Parathyroid adenoma (tissue), 2 donors: Measurements from ENCODE around the gene CYP51A1.

Experiments
- H2AFZ ChIP-seq: fragments of 300-600 bp; sonication (generic); one replicate; pipeline ENCODE4 v1.7.0; 2017; ENCODE audit warnings: antibody characterized with exemption, mild to moderate bottlenecking
- H3K27ac ChIP-seq: fragments of 300-600 bp; sonication (generic); one replicate; pipeline ENCODE4 v1.7.0; 2017
- H3K27me3 ChIP-seq: fragments of 300-600 bp; sonication (generic); one replicate; pipeline ENCODE4 v1.7.0; 2017; ENCODE audit warnings: low read length; ENCODE audit not compliant: control insufficient read depth, insufficient read depth
- H3K36me3 ChIP-seq: fragments of 300-600 bp; sonication (generic); one replicate; pipeline ENCODE4 v1.7.0; 2017; ENCODE audit warnings: low read length; ENCODE audit not compliant: control insufficient read depth, insufficient read depth
- H3K4me1 ChIP-seq: fragments of 300-600 bp; sonication (generic); one replicate; pipeline ENCODE4 v1.7.0; 2017; ENCODE audit warnings: control low read depth
- H3K4me2 ChIP-seq: fragments of 300-600 bp; sonication (generic); one replicate; pipeline ENCODE4 v1.7.0; 2017; ENCODE audit warnings: low read length
- H3K4me3 ChIP-seq: fragments of 300-600 bp; sonication (generic); one replicate; pipeline ENCODE4 v1.7.0; 2017; ENCODE audit warnings: low read depth, low read length
- H3K79me2 ChIP-seq: fragments of 300-600 bp; sonication (generic); one replicate; pipeline ENCODE4 v1.7.0; 2017; ENCODE audit warnings: control low read depth
- H3K9ac ChIP-seq: fragments of 300-600 bp; sonication (generic); one replicate; pipeline ENCODE4 v1.7.0; 2017; ENCODE audit warnings: mild to moderate bottlenecking
- H3K9me3 ChIP-seq: fragments of 300-600 bp; sonication (generic); one replicate; pipeline ENCODE4 v1.7.0; 2017; ENCODE audit warnings: low read length; ENCODE audit not compliant: control insufficient read depth
- TF ChIP-seq, protein P1 (sequence below): fragments of 300-600 bp; sonication (generic); IDR thresholded peaks from one replicate; pipeline ENCODE4 v1.7.0; 2017; ENCODE audit warnings: antibody characterized with exemption, mild to moderate bottlenecking
- donor health status: primary hyperparathyroidism.

Gene CYP51A1

DNA sequence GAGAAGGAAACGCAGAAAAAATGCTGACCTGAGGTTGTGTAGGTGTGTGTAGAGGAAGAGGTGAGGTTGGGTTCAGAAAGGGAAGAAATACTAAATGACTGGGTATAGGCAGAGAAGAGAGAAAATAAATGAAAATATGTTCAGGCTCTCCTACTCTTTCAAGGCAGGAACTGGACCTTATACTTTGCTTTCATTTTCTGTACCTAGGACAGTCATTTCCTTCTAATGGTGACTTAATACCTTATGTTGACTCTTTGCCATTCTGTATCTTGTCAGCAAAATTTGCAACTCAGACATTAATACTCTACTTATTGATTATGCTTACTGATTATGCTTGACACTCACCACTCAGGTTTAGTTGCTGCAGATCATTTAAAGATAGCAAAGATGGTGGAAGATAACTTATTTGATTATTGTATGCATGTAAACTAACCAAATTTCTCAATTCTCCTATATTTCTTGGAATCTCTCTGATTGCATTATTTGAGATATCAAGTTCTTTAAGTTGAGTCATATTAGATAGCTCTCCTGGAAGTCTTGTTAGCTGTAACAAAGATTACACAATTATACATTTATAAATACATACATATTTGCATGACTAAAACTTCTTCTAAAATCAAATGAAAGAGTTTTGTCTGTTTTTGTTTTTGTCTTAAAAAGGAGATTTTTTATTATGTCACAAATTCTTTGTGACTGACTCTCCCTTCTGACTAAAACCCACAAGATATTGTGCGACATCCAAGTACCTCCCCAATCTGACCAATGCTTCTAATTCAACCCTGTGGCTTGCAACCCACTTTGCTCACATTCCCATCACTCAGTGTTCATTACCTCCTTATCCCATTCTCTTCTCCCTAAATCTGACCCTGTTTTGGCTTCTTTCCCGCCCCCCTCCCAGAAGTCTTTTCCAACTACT, 24.6 kb upstream of the CYP51A1 start:
- H3K27ac ChIP-seq, result no peak overlapping the region
- no peak overlapping the region for H2AFZ ChIP-seq
- no peaks in the 10 kb centered on the region for H3K27me3 ChIP-seq
- H3K4me1 ChIP-seq, result no peaks in the 10 kb centered on the region
- no peaks in the 10 kb centered on the region for H3K36me3 ChIP-seq
- no peak overlapping the region for H3K4me3 ChIP-seq
- no peak overlapping the region for H3K9ac ChIP-seq
- TF ChIP-seq, protein P1, sequence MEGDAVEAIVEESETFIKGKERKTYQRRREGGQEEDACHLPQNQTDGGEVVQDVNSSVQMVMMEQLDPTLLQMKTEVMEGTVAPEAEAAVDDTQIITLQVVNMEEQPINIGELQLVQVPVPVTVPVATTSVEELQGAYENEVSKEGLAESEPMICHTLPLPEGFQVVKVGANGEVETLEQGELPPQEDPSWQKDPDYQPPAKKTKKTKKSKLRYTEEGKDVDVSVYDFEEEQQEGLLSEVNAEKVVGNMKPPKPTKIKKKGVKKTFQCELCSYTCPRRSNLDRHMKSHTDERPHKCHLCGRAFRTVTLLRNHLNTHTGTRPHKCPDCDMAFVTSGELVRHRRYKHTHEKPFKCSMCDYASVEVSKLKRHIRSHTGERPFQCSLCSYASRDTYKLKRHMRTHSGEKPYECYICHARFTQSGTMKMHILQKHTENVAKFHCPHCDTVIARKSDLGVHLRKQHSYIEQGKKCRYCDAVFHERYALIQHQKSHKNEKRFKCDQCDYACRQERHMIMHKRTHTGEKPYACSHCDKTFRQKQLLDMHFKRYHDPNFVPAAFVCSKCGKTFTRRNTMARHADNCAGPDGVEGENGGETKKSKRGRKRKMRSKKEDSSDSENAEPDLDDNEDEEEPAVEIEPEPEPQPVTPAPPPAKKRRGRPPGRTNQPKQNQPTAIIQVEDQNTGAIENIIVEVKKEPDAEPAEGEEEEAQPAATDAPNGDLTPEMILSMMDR, result no peak
- no peak overlapping the region for H3K4me2 ChIP-seq
- no peaks in the 10 kb centered on the region for H3K9me3 ChIP-seq
- no peaks in the 10 kb centered on the region for H3K79me2 ChIP-seq

DNA sequence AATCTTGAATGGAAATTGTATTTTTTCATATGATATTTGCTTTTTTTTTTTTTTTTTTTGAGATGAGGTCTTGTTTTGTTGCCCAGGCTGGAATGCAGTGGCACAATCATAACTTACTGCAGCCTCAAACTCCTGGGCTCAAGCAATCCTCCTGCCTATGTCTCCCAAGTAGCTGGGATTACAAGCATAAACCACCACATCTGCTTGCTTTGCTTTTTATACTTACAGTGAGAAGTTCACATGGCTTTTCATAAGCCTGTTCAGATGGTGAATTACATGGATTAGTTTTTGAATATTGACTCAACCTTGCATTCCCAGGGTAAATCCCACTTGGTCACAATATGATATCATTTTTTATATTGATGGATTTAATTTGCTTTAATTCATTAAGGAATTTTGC, 22.7 kb upstream of the CYP51A1 start:
- H3K4me2 ChIP-seq, result no peak overlapping the region
- TF ChIP-seq, protein P1, result no peak
- no peaks in the 10 kb centered on the region for H3K79me2 ChIP-seq
- H3K27me3 ChIP-seq, result no peaks in the 10 kb centered on the region
- H2AFZ ChIP-seq, result no peak overlapping the region
- no peaks in the 10 kb centered on the region for H3K9me3 ChIP-seq
- no peak overlapping the region for H3K4me3 ChIP-seq
- no peaks in the 10 kb centered on the region for H3K4me1 ChIP-seq
- H3K9ac ChIP-seq, result no peak overlapping the region
- no peaks in the 10 kb centered on the region for H3K36me3 ChIP-seq
- no peak overlapping the region for H3K27ac ChIP-seq

DNA sequence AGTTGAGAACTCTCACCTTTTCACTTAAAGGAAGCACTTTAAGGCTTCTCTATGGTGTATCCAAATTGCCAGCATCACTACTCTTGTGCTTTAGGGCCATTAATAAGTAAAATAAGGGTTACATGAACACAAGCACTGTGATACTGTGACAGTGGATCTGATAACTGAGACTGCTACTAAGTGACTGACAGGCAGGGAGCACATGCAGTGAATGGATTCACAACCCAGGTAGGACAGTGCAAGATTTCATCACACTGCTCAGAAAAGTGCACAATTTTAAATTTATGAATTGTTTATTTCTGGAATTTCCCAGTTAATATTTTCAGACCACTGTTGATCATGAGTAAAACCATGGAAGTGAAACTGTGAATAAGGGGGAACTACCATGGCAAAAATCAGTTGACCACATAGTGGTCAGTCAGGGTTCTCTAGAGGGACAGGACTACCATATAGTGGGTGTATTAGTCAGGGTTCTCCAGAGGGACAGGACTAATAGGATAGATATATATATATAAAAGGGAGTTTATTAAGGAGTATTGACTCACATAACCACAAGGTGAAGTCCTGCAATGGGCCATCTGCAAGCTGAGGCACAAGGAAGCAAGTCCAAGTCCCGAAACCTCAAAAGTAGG, 20.9 kb upstream of the CYP51A1 start:
- no peaks in the 10 kb centered on the region for H3K36me3 ChIP-seq
- H3K4me1 ChIP-seq, result no peaks in the 10 kb centered on the region
- H3K9me3 ChIP-seq, result no peaks in the 10 kb centered on the region
- H3K27ac ChIP-seq, result no peak overlapping the region
- no peak overlapping the region for H3K9ac ChIP-seq
- no peaks in the 10 kb centered on the region for H3K27me3 ChIP-seq
- no peak overlapping the region for H3K4me2 ChIP-seq
- H3K79me2 ChIP-seq, result no peaks in the 10 kb centered on the region
- no peak overlapping the region for H3K4me3 ChIP-seq
- TF ChIP-seq, protein P1, result no peak
- no peak overlapping the region for H2AFZ ChIP-seq

DNA sequence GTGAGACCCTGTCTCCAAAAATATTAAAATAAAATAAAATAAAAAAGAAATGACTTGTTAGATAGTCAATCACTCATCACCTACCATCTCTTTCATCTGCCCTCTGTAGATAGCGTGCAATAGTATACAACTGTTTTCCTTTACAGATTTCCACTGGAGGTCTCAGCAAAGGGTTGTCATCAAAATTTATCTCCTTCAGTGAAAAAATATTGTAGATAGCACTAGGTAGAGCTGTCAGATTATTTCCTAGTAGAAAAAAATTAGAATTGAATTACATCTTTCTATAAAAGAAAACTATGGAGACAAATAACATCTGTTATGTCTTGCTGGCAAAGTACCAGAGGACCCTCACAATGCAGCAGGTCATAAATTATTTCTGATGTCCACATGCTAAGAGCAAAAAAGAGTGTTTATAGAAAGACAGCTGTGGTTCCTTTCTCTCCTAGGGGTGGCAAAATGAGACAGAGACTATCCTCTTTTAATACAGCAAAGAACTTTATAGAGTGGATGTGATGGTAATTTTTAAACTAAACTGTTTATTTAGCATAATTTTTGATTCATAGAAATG, 16.3 kb upstream of the CYP51A1 start:
- no peak overlapping the region for H3K9ac ChIP-seq
- no peaks in the 10 kb centered on the region for H3K79me2 ChIP-seq
- H3K36me3 ChIP-seq, result no peaks in the 10 kb centered on the region
- no peak overlapping the region for H3K27ac ChIP-seq
- H3K4me1 ChIP-seq, result no peaks in the 10 kb centered on the region
- H3K4me3 ChIP-seq, result no peak overlapping the region
- TF ChIP-seq, protein P1, result no peak
- H2AFZ ChIP-seq, result no peak overlapping the region
- H3K27me3 ChIP-seq, result no peaks in the 10 kb centered on the region
- no peaks in the 10 kb centered on the region for H3K9me3 ChIP-seq
- no peak overlapping the region for H3K4me2 ChIP-seq
